GM19467 (cell line): ENCODE results near the gene EBF4.
"Not testable (repeated sequence)": the region's sequence is repeated elsewhere in the genome, so short reads cannot be mapped to it uniquely, and the experiment has no call there.

Experiments
- ATAC-seq: cut with Tn5 transposase; IDR thresholded peaks from one replicate; pipeline ENCODE4 v1.9.1; 2021; ENCODE audit warnings: mild to moderate bottlenecking, moderate library complexity; ENCODE audit not compliant: unreplicated experiment

Gene EBF4

GRCh38 chr20:2671977-2672376 lies 20.6 kb upstream of the EBF4 start:
- ATAC-seq, result no peak

GRCh38 chr20:2672446-2672845 lies 20.1 kb upstream of the EBF4 start:
- ATAC-seq, result no peak

GRCh38 chr20:2673453-2673852 lies 19.1 kb upstream of the EBF4 start:
- ATAC-seq, result no peak

GRCh38 chr20:2680046-2680445 lies 12.5 kb upstream of the EBF4 start:
- no peak for ATAC-seq

- ATAC-seq, result not testable (repeated sequence)
Observed at GRCh38 chr20:2682040-2682439, 10.5 kb upstream of the EBF4 start.

- ATAC-seq, result not testable (repeated sequence)
Observed at GRCh38 chr20:2684817-2685216, 7.8 kb upstream of the EBF4 start.

GRCh38 chr20:2687514-2687913 lies 5.1 kb upstream of the EBF4 start:
- ATAC-seq, result no peak

GRCh38 chr20:2688041-2688591 lies 4.5 kb upstream of the EBF4 start:
- no peak for ATAC-seq

- ATAC-seq, result no peak
Observed at GRCh38 chr20:2690213-2690612, 2.4 kb upstream of the EBF4 start.

- ATAC-seq, result no peak
Observed at GRCh38 chr20:2690718-2691117, 1.9 kb upstream of the EBF4 start.

- no peak for ATAC-seq
Observed at GRCh38 chr20:2691127-2691526, 1.5 kb upstream of the EBF4 start.

- no peak for ATAC-seq
Observed at GRCh38 chr20:2691663-2692035, 931 bp upstream of the EBF4 start.

- no peak for ATAC-seq
Observed at GRCh38 chr20:2692886-2693285, 306 bp downstream of the EBF4 start.

- ATAC-seq, result no peak
Observed at GRCh38 chr20:2693286-2694007, 867 bp downstream of the EBF4 start.

- no peak for ATAC-seq
Observed at GRCh38 chr20:2694008-2694471, 1.5 kb downstream of the EBF4 start.

GRCh38 chr20:2694519-2694918 lies 1.9 kb downstream of the EBF4 start:
- no peak for ATAC-seq

- ATAC-seq, result no peak
Observed at GRCh38 chr20:2695206-2695983, 2.8 kb downstream of the EBF4 start.

- not testable (repeated sequence) for ATAC-seq
Observed at GRCh38 chr20:2695984-2696525, 3.5 kb downstream of the EBF4 start.

- no peak for ATAC-seq
Observed at GRCh38 chr20:2696646-2697045, 4.1 kb downstream of the EBF4 start.

GRCh38 chr20:2697768-2698167 lies 5.2 kb downstream of the EBF4 start:
- no peak for ATAC-seq

GRCh38 chr20:2698186-2698817 lies 5.7 kb downstream of the EBF4 start:
- ATAC-seq, result no peak
